HG03135 (cell line): ENCODE results near the gene HOXB5.

ENCODE experiments used
- ATAC-seq: cut with Tn5 transposase; IDR thresholded peaks from one replicate; pipeline ENCODE4 v1.9.1; 2021; ENCODE audit warnings: mild to moderate bottlenecking, moderate library complexity; ENCODE audit not compliant: unreplicated experiment

The HOXB5 gene

GRCh38 chr17:48591255-48592056 lies 2.1 kb downstream of the HOXB5 start:
- ATAC-seq, result no peak

DNA sequence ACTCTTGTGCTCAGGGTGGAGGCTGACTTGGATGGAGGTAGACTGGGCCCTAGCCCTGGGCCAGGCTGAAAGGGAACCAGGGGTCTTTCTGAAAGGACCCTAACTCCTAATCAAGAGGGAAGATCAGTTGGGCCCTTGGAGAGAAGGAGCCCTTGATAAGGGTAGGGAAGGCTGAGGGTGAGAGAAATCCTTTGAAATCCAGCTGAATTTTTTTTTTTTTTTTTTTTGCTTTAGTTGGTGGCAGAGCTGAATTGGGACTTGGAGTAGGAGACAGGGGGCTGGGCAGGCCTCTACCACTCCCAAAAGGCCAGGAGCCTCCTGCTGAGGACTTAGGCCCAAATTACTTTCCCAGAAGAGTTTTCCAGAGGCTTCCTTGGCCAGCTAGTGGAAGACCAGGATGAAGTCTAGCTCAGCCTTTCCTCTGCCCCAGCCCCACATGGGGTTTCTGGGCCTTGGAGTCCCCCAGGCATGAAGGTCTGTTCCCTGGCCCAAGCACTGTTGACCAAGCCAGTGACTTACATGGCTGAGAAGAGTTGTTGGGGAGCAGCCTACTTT lies 2.9 kb downstream of the HOXB5 start:
- no peak for ATAC-seq

- ATAC-seq, result no peak
These were observed 3.6 kb downstream of the HOXB5 start, which contains the start of gene HOXB3 for GRCh38 chr17:48589831-48590606. HOXB3 (minus strand) TSS chr17:48590241; CDS start chr17:48552474, 37,767 bp downstream.

DNA sequence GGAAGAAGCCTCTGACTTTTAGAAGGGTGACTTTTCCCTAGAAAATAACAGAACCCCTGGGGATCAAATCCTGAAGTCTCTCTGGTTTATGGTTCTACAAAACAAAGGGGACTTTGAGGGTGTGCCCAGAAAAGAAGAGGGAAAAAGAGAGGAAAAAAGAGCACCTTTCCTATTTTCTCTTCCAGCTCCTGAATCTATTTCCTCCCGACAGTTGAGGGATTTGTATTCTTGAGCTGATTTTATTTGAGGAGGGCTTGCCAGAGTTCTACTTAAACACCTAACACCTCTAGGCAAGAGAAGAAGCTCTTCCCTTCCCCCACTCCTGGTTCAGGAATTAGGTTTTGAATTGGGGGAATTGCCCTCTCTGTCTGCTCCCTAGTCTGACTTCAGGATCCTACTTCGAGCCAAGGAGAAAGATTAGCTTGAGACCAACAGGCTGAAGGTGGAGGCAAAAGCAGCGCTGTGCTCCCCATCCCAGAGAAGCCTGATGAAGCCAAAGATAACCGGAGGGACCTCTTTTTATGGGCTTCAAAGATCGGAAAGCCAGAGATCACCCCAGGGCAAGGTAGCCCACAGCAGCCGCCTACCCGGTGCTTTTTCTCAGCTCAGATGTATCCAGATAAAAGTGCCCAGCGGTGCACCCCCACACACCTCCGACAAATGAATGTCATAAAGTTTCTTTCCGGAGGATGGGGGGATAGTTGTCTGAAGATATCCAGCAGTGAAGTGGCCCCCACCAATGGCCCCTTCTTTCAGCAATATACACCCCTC lies 4.3 kb downstream of the HOXB5 start:
- ATAC-seq, result no peak

GRCh38 chr17:48588528-48588927 lies 5.1 kb downstream of the HOXB5 start:
- no peak for ATAC-seq

GRCh38 chr17:48588074-48588415 lies 5.5 kb downstream of the HOXB5 start:
- ATAC-seq, result no peak

DNA sequence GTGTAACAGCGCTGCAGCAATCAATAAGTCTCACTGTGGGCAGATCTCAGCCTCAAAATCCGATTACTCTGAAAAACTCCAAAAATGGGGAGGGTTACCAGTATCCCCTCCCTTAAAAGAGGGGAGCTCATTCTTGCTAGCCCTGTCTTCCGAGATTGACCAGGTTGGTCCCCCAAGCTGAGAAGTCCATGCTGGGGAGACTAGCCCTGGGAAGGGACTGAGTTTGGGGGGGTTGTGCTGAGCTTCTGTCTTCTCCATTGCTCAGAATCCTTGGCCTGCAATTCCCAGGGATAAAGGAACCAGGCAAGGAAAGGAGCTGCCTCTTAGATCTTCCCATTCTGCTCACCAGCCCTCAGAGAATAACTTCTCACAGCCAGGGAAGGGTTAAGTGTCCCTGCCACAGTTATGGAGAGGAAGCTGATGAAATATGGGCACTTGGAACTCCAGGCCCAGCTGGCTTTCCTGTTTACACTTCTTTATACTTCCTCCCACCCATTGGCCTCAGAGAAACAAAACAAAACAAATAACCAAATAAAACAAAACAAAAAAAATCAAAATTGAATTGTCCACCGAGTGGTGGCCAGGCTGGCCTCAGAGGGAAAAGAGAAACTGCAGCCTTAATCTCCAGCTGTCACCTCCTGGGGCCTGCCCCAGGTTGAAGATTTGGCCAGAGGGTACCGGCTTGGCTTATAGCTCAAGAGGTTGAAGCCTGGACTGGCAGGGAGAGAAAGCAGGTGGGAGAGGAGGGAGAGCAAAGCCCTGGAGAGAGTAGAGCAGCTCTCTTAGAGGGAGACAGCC lies 6.1 kb downstream of the HOXB5 start:
- no peak for ATAC-seq

GRCh38 chr17:48586355-48587258 lies 7.0 kb downstream of the HOXB5 start:
- no peak for ATAC-seq

- no peak for ATAC-seq
These were observed 9.3 kb downstream of the HOXB5 start for GRCh38 chr17:48584223-48584741.

GRCh38 chr17:48583708-48584222 lies 9.8 kb downstream of the HOXB5 start:
- no peak for ATAC-seq

GRCh38 chr17:48582750-48583069 lies 10.9 kb downstream of the HOXB5 start:
- no peak for ATAC-seq

GRCh38 chr17:48579760-48580554 lies 13.6 kb downstream of the HOXB5 start:
- no peak for ATAC-seq

- ATAC-seq, result no peak
These were observed 14.2 kb downstream of the HOXB5 start for GRCh38 chr17:48579471-48579759.

DNA sequence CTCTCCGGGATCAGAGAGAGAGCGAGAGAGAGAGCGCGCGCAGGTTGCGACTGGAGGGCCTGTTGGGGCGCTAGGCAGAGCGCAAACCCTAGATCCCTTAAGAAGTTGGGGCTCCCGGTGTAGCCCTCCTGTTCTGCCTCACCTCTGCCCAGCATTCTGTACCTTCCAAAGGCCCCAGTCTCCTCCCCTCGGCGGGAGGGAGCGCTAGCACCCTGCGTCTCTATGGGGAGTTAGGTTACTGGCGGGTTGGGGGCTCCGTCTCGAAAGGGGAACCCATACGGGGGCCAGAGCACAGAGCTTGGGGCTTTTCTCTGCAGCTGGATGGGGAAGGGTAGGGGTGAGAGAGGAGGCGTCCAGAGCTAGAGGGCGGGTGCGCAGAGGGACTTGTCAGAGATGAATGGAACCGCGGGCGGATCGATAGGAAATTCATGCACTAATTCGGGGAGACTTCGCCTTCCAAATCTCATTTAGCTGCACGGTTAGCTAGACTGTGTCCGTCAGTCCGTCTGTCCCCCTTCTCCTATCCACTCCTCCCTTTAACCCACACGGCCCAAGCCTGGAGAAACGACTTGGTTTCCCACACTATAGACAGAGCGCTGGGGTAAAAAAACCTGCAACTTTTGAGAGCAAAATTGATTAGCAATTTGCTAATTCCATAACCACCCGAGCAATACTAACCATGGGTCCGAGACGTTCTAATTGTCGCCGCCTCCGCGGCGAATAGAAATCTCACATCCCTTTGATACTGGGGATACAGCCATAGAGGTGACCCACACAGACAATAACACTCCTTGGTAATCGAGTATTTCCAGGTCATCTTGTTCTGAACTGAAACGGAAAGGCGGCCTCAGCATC lies 14.7 kb downstream of the HOXB5 start:
- no peak for ATAC-seq

DNA sequence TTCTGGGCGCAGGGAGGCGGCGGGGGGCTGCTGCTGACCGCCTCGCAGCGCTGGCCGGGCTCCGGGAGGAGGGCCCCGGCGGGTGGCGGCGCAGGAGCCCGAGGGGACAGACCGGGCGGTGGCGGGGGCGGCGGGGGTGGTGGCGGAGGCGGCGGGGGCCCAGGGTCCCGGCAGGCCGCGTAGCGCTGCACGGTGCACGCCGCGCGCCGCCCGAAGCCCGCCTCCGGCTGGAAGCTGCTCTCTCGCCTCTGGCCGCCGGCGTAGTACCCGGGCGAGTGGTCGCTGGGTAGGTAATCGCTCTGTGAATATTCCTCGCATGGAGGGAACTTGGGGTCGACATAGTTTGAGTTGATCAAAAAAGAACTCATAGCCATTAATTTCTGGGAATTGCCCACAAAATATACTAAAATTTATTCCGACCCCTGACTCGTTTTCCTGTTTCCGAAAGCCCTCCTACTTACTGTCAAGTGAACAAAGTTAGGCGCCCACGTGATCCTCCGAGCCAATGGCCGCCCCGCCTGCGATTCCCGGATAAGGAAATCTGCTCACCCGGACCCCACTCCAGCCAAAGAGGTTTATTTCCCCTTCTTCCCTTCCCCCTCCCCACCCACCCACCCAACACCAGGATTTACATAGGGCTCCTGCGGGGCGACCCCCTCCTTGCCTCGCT lies 15.5 kb downstream of the HOXB5 start, which contains the start of gene HOXB4:
Gene HOXB4, minus strand, starts transcription at position 405 of the 670 bp plus-strand sequence. Its CDS starts 31 bp downstream, at position 374.
- ATAC-seq, result no peak

- ATAC-seq, result no peak
These were observed 16.1 kb downstream of the HOXB5 start for GRCh38 chr17:48577330-48577945.
